Cardiac muscle cell (in vitro differentiated cells and primary cell): ENCODE data around the gene TMEM108. TPM values are rescaled to one million over a fixed set of nuclear protein-coding genes. Genes with fewer than 3 reads are reported as not detected.

Source experiments
- DNase-seq, 2 donors: peaks; one replicate each; pipeline versions ENCODE4 v3.0.0 to v3.0.0-alpha.2; 2010 to 2017; ENCODE audit warnings: low read depth in 1 of 2, low spot score in 1 of 2
- H3K27ac ChIP-seq: fragments of 200-600 bp; sonication (generic); 2 replicates; pipeline ENCODE4 v1.5.1; 2016
- H3K27me3 ChIP-seq: fragments of 200-600 bp; sonication (generic); 2 replicates; pipeline ENCODE4 v1.6.0; 2016; ENCODE audit warnings: control low read depth
- H3K36me3 ChIP-seq: fragments of 200-600 bp; sonication (generic); 2 replicates; pipeline ENCODE4 v1.5.1; 2016; ENCODE audit warnings: control low read depth
- H3K4me1 ChIP-seq: fragments of 200-600 bp; sonication (generic); 2 replicates; pipeline ENCODE4 v1.8.1; 2017; ENCODE audit warnings: low read depth, mild to moderate bottlenecking, mixed run types
- H3K4me3 ChIP-seq: fragments of 200-600 bp; sonication (generic); 2 replicates; pipeline ENCODE4 v1.5.1; 2016; ENCODE audit warnings: mild to moderate bottlenecking
- H3K9me3 ChIP-seq: fragments of 200-600 bp; sonication (generic); 2 replicates; pipeline ENCODE4 v1.5.1; 2017; ENCODE audit warnings: low read depth, mild to moderate bottlenecking, control low read depth
- CTCF ChIP-seq: IDR thresholded peaks from 2 replicates; pipeline ENCODE4 v1.5.1; 2012; ENCODE audit warnings: low read depth, mild to moderate bottlenecking, low read length
- polyA plus RNA-seq: library from polyadenylated mRNA; unstranded; fragments of >200 nt; fragmentation: Nextera tagmentation; extraction: Ambion mirVana; gene quantifications from 2 replicates; pipeline ENCODE4 v1.2.1, GENCODE V29; 2016
- total RNA-seq: library from RNA; depleted of rRNA; stranded (reverse); fragments of >200 nt; gene quantifications from 2 replicates; pipeline ENCODE4 v1.2.3, GENCODE V29; 2016

The TMEM108 gene
- total and polyA plus RNA-seq, 2 experiments from 2014 or later, result 1.0 to 1.6 TPM

GRCh38 chr3:133157716-133158115, 119.5 kb downstream of the TMEM108 start:
- no peaks in the 10 kb centered on the region for H3K9me3 ChIP-seq
- no peak for TF ChIP-seq CTCF
- H3K4me3 ChIP-seq, result no peak overlapping the region
- no peaks in the 10 kb centered on the region for H3K4me1 ChIP-seq
- no peaks in the 10 kb centered on the region for H3K36me3 ChIP-seq
- peaks cover 19% of the 10 kb centered on the region for H3K27me3 ChIP-seq
- H3K27ac ChIP-seq, result no peak overlapping the region
- DNase-seq, result no peak

- Histone ChIP-seq H3K9me3 (no peaks in the 10 kb centered on the region), H3K27ac (no peak overlapping the region), H3K27me3 (peaks cover 27% of the 10 kb centered on the region), H3K4me3 (no peak overlapping the region), H3K4me1 (no peaks in the 10 kb centered on the region), H3K36me3 (no peaks in the 10 kb centered on the region)
- no peak for TF ChIP-seq CTCF
- no peak for DNase-seq
Measured at GRCh38 chr3:133158686-133159085, 120.5 kb downstream of the TMEM108 start.

- Histone ChIP-seq H3K4me3 (no peak overlapping the region), H3K27me3 (peaks cover 36% of the 10 kb centered on the region), H3K36me3 (no peaks in the 10 kb centered on the region), H3K4me1 (no peaks in the 10 kb centered on the region), H3K27ac (no peak overlapping the region), H3K9me3 (no peaks in the 10 kb centered on the region)
- TF ChIP-seq CTCF, result no peak
- DNase-seq, result no peak
Measured at GRCh38 chr3:133159498-133160475, 121.6 kb downstream of the TMEM108 start.

GRCh38 chr3:133161656-133162055, 123.5 kb downstream of the TMEM108 start:
- Histone ChIP-seq H3K9me3 (no peaks in the 10 kb centered on the region), H3K27me3 (peaks cover 33% of the 10 kb centered on the region), H3K36me3 (no peaks in the 10 kb centered on the region), H3K27ac (no peak overlapping the region), H3K4me1 (no peaks in the 10 kb centered on the region), H3K4me3 (no peak overlapping the region)
- TF ChIP-seq CTCF, result no peak
- DNase-seq, result no peak

GRCh38 chr3:133162265-133162664, 124.1 kb downstream of the TMEM108 start:
- Histone ChIP-seq H3K27ac (no peak overlapping the region), H3K4me1 (no peaks in the 10 kb centered on the region), H3K27me3 (peaks cover 31% of the 10 kb centered on the region), H3K4me3 (no peak overlapping the region), H3K9me3 (no peaks in the 10 kb centered on the region), H3K36me3 (no peaks in the 10 kb centered on the region)
- DNase-seq, result no peak
- no peak for TF ChIP-seq CTCF
